ENCODE data around the gene SLC4A1AP. TPM values are rescaled to one million over a fixed set of nuclear protein-coding genes. Genes with fewer than 3 reads are reported as not detected.

Gene SLC4A1AP
- total RNA-seq, 1 experiment from 2014 or later: 19.8 TPM

- no peak for TF ChIP-seq CTCF (IDR thresholded peaks at IDR 0.05 in 2 of 3, conservative IDR thresholded peaks at IDR 0.05 in 1 of 3; ENCODE audit: borderline replicate concordance in 1 of 3, insufficient read depth in 1 of 3, low read depth in 2 of 3, low read length in 2 of 3)
- no peak for TF ChIP-seq SP1 (IDR thresholded peaks at IDR 0.05; ENCODE audit: low read depth)
- no peak for TF ChIP-seq TCF7L2 (IDR thresholded peaks at IDR 0.05; ENCODE audit: borderline replicate concordance, extremely low read depth, insufficient read depth, insufficient read length)
Measured at GRCh38 chr2:27697660-27698059, 34.0 kb downstream of the SLC4A1AP start (continued).

GRCh38 chr2:27701676-27702075 is 38.0 kb downstream of the SLC4A1AP start:
- Histone ChIP-seq H3K4me3 (replicated peaks in 1 of 2; ENCODE audit: low read depth in 1 of 2, low read length in 2 of 2) (no peak overlapping the region), H3K79me2 (ENCODE audit: insufficient read depth, low read length) (no peaks in the 10 kb centered on the region), H3K9ac (ENCODE audit: low read length) (no peak overlapping the region), H3K9me2 (ENCODE audit: insufficient read depth) (no peaks in the 10 kb centered on the region), H3K9me3 (ENCODE audit: control insufficient read depth in 1 of 2, insufficient read depth in 1 of 2, low read depth in 1 of 2, low read length in 2 of 2) (no peaks in the 10 kb centered on the region), H3K4me2 (ENCODE audit: low read length) (no peak overlapping the region), H3K36me3 (ENCODE audit: control insufficient read depth in 1 of 2, insufficient read depth in 2 of 2, low read length in 2 of 2) (no peaks in the 10 kb centered on the region), H3K4me1 (ENCODE audit: control insufficient read depth in 1 of 2, insufficient read depth in 2 of 2, low read length in 2 of 2) (peaks cover 12 to 33% of the 10 kb centered on the region in 2 experiments), H3K27me3 (ENCODE audit: insufficient read depth, low read length) (no peaks in the 10 kb centered on the region), H3K27ac (ENCODE audit: low read depth, low read length) (no peak overlapping the region), H4K20me1 (ENCODE audit: insufficient read depth) (no peaks in the 10 kb centered on the region), H2AFZ (ENCODE audit: low read depth, low read length, poor library complexity, severe bottlenecking) (no peak overlapping the region)
- TF ChIP-seq, protein P1, sequence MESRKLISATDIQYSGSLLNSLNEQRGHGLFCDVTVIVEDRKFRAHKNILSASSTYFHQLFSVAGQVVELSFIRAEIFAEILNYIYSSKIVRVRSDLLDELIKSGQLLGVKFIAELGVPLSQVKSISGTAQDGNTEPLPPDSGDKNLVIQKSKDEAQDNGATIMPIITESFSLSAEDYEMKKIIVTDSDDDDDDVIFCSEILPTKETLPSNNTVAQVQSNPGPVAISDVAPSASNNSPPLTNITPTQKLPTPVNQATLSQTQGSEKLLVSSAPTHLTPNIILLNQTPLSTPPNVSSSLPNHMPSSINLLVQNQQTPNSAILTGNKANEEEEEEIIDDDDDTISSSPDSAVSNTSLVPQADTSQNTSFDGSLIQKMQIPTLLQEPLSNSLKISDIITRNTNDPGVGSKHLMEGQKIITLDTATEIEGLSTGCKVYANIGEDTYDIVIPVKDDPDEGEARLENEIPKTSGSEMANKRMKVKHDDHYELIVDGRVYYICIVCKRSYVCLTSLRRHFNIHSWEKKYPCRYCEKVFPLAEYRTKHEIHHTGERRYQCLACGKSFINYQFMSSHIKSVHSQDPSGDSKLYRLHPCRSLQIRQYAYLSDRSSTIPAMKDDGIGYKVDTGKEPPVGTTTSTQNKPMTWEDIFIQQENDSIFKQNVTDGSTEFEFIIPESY (IDR thresholded peaks at IDR 0.05; ENCODE audit: extremely low read depth, insufficient replicate concordance, low read length): no peak
- TF ChIP-seq SP1 (IDR thresholded peaks at IDR 0.05; ENCODE audit: low read depth): no peak
- intact Hi-C loops (cut with micrococcal nuclease): loop anchor here (2.0 to 5.0 kb wide), 3 partner anchors 51 to 695 kb away; partner anchors contain the start of genes BABAM2 and RBKS
- ChIA-PET RAD21 (ENCODE audit: low non-redundant PET in 1 of 2, low total read pairs in 2 of 2, uncharacterized antibody in 2 of 2, unreplicated experiment in 2 of 2) (no interaction called here), POLR2A (no interaction called here), CTCF (no interaction called here)
- ATAC-seq (no peak), DNase-seq (ENCODE audit: low read depth, low spot score) (no peak)
- no TSS peak for BruUV-seq (replicated peaks)

All from HCT116 (cell line).